GM21367 (cell line): Measurements from ENCODE around the gene DNTT.

Experiments
- ATAC-seq: cut with Tn5 transposase; IDR thresholded peaks from one replicate; pipeline ENCODE4 v1.9.1; 2021; ENCODE audit not compliant: unreplicated experiment

DNTT gene

DNA sequence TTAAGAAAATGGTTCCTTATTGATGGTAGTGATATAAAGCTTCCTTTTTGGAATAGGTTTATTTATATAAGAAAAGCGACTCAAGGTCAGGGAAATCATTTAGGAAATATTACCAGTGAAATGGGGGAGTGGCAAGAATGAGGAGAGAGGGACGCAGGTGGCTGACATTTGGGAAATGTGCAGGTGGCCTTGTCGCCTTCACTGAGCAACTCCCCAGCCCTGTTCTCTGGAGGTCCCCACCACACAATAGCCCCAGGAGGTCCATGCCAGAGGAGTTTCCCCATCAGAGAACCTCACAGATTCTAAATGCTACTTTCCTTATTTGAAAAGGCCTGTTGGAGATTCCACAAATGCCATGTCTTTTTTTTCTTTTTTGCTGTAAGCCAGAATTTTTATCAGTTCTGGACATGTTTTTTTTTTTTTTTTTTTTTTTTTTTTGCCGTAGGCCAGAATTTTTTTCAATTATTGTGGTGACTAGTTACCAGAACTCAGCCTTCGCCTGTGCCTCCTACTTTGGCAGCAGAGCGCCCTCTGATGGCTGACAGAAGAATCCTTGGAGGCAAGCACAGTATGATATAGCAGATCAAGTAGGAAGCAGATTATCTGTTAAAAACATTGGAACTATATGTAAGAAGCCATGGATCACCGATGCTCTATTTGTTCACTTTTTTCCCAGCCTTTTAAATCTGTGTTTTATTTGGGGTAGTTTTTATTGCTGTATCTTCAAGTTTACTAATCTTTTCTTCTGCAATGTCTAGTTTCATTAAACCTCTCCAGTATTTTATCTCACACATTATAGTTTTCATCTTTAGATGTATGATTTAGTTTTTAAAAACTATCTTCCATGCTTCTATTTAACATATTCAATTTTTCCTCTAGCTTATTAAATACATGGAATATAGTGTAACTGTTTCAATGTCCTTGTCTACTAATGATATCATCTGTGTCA lies 36.0 kb downstream of the DNTT start:
- peak; percentile 52 for ATAC-seq

DNA sequence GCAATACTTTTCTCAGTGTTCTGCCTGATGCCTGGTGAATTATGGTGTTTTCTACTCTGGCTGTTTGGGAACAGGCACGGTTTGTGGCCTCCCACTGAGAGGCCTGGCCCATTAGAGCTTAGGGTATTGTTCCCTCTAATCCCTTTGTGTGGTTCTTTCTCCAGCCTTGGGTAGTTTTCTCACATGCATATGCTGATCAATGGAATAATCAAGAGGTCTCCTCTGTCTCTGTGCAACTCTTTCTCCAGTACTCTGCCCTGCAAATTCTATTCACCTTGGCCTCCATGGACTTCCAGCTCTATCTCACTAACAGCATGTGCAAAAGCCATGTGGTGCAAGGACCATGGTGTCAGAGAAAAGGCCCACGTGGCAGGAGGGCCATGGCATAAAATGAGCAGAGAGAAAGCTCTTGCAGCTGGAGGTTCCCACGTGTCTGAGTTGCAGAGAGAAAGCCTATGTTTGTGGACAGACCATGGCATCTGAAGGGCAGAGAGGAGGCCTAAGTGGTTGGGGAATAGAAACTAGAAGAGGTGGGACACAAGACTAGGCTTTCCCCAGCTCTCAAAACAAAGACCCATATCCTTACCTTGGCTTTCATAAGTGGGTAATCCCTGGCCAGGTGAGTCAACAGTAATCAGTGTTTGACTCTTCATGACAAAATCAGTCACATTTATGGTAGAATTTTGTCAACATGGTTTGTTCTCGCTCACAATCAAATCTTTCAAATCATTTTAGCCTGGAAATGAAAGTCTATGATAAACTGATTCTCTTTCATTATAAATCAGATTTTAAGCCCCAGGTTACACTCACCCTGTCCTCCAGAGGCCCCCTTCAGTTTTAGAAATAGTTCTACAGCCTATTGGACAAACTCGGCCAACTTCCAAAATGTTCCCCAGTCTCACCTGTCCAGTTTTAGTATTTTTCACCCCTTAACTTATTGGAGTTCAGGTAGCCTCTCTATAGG lies 37.3 kb downstream of the DNTT start:
- no peak for ATAC-seq

DNA sequence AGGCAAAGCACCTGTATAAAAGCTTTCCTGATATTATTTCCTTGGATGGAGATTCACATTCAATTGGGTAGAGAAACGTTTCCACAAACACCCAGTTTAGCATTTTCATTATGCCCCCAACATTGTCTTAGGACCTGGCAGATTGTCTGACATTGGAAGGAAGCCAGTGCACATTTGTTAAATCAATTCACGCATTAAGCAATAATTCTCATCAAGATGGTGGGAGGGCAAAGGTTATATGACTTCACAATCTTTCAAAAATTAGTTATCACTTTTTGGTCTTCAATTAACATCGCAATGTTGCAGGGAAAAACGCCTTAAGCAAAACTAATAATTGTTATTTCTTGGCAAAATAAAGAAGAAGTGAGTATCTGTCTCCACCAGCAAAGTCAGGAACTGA lies 38.2 kb downstream of the DNTT start:
- no peak for ATAC-seq

DNA sequence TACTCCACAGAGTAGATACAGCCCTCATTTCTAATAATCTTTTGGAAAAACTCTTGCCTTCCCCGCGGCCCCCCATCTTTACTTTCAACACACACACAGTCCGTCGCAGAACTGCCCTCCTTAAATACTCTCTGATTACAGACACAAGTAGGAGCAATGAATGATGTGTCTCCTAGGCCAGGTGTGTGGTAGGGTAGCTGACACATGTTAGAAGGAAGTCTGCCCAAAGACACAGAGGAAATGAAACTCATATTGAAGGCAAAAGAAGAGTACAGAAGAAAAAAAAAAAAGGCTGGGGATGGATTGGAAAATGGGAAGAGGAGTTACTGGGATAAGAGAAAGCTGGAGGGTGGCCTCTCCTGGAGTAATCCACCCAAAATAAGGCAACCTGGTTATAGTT lies 39.9 kb downstream of the DNTT start:
- no peak for ATAC-seq

DNA sequence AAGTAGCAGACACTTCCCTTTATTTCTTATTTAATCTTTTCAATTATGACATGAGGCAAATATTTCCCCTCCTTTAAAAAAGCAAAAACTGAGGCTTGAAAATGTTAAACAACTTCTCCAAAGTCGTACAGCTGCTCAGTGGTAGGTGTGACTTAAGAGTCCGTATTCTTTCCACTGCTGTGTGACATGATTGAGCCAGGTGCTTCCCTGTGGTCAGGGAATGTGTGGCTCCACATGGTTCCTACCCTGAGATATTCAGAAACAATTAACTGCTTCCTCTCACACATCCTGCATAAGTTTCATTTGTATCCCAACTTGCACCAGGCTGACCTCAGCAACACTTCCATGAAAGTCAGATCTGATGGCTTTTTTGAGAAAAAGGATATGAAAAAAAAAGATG lies 41.0 kb downstream of the DNTT start:
- ATAC-seq, result no peak

DNA sequence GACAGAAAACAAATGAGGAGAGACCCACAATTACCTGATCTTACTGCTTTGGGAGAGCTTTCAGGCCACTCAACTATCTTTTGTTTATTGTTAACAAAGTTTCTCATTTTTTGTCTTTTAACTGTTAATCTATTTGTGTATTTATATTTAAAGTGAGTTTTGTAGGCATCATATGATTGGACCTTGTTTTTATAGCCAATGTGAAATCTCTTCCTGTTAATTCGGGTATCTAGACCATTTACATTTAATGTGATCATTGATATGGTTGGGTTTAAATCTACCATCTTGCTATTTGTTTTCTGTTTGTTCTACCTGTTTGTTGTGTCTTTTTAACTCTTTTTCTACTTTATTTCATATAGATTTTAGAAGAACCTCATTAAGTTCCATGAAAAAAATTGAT lies 42.1 kb downstream of the DNTT start:
- no peak for ATAC-seq

DNA sequence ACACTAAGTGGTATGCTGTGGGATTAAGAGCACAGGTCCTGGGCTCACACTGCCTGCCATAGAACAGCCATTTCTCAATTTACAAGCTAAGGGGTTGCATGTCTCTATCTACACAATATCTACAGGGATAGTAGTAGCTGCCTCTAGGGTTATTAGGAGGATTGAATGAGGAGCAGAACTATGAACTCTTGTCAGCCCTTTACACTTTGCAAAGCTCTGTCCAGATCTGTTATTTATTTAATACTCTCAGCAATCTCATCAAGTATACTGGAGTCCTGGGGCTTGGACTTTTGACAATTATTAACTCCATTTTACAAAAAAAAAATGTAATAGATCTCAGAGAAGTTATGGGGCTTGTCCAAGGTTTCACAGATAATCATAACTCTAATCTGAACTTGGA lies 47.8 kb downstream of the DNTT start:
- ATAC-seq, result no peak

DNA sequence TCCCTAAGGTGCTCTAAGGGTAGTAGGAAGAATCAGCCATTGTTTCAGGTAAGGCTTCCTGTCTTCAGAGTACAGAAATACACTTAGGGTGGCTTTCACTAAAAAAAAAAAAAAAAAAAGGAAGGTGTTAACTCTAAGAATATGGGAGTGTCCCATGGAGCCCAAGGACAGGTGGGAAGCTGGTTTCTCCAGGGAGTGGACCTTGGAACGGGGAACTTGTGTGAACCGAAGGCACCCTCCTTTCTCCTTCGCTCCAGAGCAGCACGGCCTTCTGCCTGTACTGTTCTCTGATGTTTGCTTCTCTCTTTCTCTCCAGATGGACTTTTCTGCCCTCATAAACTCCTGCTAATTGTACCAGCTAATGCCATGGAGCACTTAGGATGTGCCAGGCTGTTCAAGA lies 48.3 kb downstream of the DNTT start:
- ATAC-seq, result no peak

DNA sequence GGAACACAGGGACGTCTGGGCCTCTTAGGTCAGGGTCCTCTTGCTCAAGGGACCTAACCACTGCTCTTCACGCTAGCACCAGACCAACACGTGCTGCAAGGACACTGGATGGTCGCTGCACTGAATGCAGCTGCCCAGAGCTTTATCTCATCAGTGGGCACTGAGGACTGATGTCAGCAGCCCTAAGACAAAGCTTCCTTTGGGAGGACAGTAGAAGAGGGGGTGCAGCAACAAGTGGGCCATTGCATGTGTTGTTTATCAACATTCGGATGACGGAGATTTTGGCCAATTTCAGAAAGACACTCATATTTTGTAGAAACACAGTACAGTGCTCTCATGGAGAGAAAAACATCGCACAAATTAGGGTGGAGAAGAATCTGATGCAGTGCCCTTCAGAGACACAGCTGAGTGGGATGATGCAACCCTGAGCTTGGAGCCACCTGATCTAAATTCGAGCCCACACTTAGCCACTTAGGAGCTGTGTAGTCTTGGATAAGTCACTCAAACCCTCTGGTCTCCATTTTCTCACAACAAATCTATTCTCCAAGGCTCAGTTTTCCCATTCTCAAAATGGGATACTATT lies 52.9 kb downstream of the DNTT start:
- ATAC-seq, result no peak

DNA sequence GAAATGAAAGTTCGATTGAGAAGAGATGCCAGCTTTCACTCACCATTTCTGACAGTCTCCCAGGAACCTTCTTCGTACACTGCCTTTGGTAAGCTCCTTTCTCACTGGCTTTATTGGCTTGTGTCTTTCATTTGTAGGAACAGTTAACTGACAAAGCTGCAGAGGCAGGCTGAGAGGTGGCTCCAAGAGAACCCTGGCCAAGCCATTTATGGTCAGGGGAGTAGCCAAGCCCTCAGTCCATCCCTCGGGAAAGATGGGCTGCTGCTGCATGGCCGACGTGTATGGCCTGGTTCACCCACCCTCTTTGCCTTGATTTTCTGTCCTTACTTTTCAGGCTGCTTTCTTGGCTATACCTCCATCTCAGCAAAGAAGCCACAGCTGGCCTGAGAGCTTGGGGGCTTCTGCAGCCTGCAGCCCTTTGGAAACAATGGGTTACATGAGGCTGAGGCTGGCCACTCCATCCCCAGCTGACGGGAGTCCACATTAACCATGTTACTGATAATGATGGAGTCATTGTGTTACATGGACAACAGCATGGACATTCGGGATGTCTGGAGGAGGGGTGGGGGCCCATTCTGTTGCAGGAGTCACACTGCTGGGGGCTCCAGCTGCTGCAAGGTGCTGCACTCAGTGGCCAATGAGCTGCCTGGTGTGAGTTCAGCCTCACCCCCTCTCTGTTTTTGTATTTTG lies 54.8 kb downstream of the DNTT start, which contains the start of gene OPALIN:
TSS of gene OPALIN (minus strand) at position 152 of the 690 bp plus-strand sequence. CDS start at position 46, 106 bp downstream.
- no peak for ATAC-seq

DNA sequence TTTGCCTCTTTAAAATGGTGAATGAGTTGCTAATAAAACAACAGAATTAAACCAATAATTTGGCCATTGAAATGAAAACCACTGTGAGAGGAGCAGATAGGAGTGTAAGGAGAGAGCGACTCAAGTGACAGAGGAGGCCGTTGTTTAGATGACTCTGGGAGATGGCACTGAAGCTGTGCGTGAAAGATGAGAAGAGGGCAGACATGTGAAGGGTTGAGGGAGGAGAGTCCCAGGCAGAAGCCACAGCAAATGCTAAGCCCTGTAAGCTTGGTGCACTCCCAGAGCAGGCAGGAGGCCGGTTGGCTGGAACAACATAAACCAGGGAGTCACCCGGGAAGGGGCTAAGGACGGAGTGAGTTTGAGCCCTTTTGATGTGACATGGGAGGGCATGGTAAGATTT lies 55.4 kb downstream of the DNTT start:
- ATAC-seq, result no peak

DNA sequence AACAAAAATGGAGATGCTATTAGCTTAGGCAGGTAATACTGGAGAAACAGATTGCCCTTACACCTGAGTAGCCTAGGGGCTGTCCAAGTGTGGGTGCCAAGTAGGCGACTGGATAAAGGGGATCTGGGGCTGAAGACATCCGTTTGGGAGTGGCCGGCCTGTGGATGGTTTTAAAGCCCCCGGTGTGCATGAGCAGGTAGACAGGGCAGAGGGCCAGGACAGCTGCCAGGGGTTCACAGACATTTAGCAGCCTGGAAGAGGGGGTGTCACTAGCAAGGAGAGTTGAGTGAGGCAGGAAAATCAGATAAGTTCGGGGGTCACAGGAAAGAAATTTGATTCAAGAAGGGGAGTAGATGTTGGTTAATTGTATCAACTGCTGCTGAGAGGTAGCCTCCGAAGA lies 56.1 kb downstream of the DNTT start:
- ATAC-seq, result no peak

DNA sequence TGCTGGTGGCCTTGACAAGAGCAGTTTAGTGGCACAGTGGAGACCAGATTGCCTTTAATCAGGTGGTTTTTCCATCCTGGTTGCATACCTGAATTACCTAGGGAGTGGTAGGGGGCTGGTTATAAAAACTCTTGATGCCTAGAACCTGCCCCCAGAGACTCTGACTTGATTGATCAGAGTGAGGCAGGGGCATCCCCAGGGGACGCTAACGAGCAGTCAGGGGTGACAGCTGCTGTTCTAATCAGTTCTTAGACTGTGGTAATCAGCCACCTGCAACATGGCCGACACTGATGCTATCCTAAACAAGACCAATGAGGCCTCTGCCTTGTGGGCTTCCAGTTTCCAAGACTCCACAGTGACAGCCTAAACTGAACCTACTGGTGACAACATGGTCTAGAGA lies 56.5 kb downstream of the DNTT start:
- no peak for ATAC-seq

DNA sequence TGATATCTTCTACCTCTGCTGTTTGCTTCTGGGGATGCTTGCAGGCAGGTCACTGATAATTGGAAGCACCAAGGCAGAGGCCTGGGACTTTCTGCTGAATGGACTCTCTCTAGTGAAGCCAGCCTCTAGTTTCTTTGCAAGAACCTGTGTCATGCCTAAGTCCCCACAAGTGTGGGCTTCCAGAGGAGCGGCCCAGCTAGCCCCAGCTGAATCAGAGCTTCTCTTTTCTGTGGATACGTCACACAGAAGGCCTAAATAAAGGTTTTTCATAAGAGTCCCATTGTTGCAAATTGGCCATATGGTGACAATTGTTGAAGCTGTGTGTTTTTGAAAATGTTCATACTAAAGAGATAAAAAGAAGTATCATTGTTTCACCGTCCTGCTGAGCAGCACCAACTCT lies 61.3 kb downstream of the DNTT start:
- ATAC-seq, result no peak

DNA sequence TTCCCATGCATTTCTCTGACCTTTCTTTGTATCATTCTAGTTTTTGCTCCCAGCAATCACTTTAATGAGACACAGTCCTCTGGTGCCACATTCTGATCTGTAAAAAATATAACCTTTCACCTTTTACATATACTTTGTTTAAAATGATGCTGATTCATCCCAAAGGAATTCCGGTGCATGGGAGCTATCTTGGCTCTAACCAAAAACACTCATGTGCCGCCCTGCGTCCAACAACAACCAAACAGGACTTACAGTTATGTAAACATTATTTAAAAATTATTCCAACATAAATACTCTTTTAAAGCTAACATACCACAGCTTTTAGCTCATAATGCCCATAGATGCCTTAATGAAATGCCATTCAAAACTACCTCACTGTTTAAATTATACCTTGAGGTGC lies 62.3 kb downstream of the DNTT start:
- no peak for ATAC-seq

DNA sequence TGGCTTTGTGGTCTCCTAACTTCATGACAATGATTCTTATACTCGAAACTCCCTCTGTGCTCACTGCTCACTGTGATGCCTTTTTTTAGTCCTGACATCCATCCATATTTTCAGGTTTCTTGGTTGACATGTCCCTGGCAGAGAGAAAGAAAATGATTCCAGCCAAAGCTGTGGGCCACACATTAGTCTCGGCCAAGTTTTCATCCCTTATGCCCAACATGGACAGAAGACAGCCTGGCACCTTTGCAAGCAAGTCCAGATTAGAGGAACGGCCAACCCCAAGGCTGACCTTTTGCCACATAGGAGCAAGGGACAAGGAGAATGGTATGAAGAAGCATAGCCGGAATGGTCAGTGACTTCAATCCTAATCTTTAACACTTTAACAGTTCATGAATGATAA lies 63.2 kb downstream of the DNTT start:
- no peak for ATAC-seq

DNA sequence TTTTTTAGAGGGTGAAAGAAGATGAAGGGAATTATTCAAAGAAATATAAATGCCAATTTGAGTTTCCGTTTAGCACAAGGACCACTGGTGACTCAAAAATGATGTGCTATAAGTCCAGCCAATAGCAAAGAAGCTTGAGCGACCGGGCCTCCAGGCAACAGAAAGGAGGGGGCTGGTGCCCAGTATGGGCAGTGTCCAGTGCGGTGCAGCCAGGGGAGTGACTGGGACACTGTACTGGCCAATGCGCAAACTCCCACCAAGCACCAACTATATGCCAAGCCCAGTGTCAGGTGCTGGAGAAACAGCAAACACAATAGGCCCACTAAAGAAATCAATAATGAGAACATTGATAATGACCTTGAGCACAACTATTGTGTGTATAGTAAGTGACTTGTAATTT lies 64.7 kb downstream of the DNTT start:
- ATAC-seq, result no peak

DNA sequence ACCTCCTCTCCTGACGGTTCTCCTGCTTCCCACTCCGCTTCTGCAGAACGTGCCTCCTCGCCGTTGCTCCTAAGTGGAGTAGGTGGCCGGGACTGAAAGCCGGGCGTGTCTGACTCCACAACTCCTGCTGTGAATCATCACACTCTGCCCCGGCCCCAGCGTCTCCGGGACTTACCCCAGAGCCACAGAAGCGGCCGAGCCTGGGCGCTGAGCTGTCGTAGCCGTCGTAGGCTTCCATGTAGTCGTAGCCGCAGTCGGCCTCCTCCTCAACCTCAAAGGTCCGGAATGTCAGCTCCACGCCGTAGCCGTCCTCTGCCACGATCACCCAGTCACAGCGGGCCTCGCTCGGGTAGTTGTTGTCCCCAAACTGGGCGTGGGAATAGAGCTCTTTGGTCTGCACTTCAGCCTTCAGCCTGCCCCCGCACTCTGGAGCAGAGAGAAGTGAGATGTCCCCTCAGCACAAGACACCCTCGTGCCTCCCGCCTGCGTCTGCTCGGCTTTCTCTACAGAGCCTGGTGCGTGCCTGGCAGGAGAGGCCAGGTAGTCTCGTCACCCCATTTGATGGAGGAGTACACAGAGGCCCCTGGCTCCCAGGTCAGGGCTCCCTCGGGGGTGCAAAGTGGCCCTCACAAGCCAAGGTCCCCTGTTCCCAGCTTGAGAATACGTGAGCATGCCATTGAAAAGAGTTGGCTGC lies 65.8 kb downstream of the DNTT start:
- no peak for ATAC-seq

DNA sequence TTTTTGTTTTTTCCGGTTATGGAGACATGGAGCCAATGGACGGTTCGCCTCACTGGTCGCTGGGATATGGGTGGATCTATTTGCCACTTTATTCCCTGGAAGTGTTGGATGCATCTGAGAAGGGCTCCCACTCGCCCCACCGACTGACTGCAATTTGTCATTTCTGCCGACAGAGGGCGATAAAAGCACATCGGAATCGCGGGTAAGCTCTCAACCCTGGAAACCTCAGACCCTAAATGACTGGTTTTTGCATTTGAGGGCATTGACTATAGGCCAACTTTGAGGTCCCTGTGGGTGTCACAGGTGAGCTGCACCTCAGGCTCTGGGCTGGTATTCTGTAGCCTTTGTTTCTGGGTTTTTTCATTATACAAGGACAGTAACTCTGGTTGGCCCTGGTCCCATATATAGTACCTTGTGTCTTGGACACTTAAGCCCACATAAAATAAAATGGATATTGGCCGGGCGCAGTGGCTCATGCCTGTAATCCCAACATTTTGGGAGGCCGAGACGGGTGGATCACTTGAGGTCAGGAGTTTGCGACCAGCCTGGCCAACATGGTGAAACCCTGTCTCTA lies 66.4 kb downstream of the DNTT start:
- no peak for ATAC-seq

DNA sequence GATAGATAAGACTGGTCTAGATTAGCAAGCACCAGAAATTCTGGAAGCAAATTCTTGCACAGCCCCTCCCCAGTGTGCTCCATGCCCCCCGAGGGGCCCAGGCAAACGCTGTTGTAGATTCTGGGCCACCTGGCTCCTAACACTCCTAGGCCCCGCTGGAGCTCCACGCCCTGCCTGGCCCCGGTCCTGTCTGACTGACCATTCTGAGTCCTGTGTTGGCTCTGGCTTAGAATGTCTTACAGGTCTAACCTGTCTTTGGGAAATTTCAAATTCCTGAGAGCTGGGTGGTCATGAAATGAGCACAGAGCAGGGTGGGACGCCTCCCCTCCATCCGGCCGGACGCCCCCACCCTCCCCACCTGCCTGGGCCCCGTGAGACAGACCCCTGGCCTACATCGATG lies 67.1 kb downstream of the DNTT start:
- ATAC-seq, result no peak
